HepG2 (cell line): ENCODE measurements around the gene ARPC1A. TPM values are rescaled to one million over a fixed set of nuclear protein-coding genes. Genes with fewer than 3 reads are reported as not detected.

Source experiments
- AHDC1 ChIP-seq: sonication (generic); formaldehyde crosslinking; IDR thresholded peaks from 2 replicates; pipeline ENCODE4 v1.5.1; 2020; ENCODE audit warnings: mild to moderate bottlenecking, missing genetic modification reagents, borderline replicate concordance
- BORCS8-MEF2B ChIP-seq: sonication (generic); formaldehyde crosslinking; IDR thresholded peaks from 2 replicates; pipeline ENCODE4 v1.8.0; 2022; ENCODE audit warnings: mild to moderate bottlenecking, missing genetic modification reagents
- CENPBD1 ChIP-seq: sonication (generic); formaldehyde crosslinking; IDR thresholded peaks from 2 replicates; pipeline ENCODE4 v1.8.0; 2022; ENCODE audit warnings: missing genetic modification reagents, low read depth, mild to moderate bottlenecking, borderline replicate concordance
- FOXP4 ChIP-seq: sonication (generic); formaldehyde crosslinking; IDR thresholded peaks from 2 replicates; pipeline ENCODE4 v1.4.0; 2020; ENCODE audit warnings: missing genetic modification reagents
- GABPB1 ChIP-seq: IDR thresholded peaks from 2 replicates; pipeline ENCODE4 v1.6.1; 2016; ENCODE audit warnings: mild to moderate bottlenecking, missing genetic modification reagents, moderate library complexity, missing compliant biosample characterization
- MATR3 ChIP-seq: sonication (generic); formaldehyde crosslinking; IDR thresholded peaks from 2 replicates; pipeline ENCODE4 v1.4.0; 2020; ENCODE audit warnings: missing genetic modification reagents
- MEF2D ChIP-seq: sonication (generic); formaldehyde crosslinking; IDR thresholded peaks from 2 replicates; pipeline ENCODE4 v1.5.1; 2020; ENCODE audit warnings: mild to moderate bottlenecking, missing genetic modification reagents
- MXD4 ChIP-seq: IDR thresholded peaks from 2 replicates; pipeline ENCODE4 v1.6.1; 2016; ENCODE audit warnings: mild to moderate bottlenecking, missing biosample characterization, missing genetic modification reagents
- NCOA2 ChIP-seq: sonication (generic); formaldehyde crosslinking; IDR thresholded peaks from 2 replicates; pipeline ENCODE4 v1.8.0; 2022; ENCODE audit warnings: inconsistent platforms
- NKX3-1 ChIP-seq: sonication (generic); formaldehyde crosslinking; IDR thresholded peaks from 2 replicates; pipeline ENCODE4 v1.5.0; 2020; ENCODE audit warnings: missing genetic modification reagents
- PAX8 ChIP-seq: sonication (generic); formaldehyde crosslinking; IDR thresholded peaks from 2 replicates; pipeline ENCODE4 v1.8.0; 2022; ENCODE audit warnings: mild to moderate bottlenecking, missing genetic modification reagents, borderline replicate concordance
- PCBP2 ChIP-seq: fragments of 200-400 bp; formaldehyde crosslinking; optimal IDR thresholded peaks from 2 replicates; pipeline ENCODE3; 2018; ENCODE audit warnings: low read length, low read depth; ENCODE audit not compliant: poor library complexity, severe bottlenecking
- RBM22 ChIP-seq: fragments of 200-400 bp; formaldehyde crosslinking; optimal IDR thresholded peaks from 2 replicates; pipeline ENCODE3; 2017; ENCODE audit warnings: mild to moderate bottlenecking, low read length, moderate library complexity
- SAP130 ChIP-seq: IDR thresholded peaks from 2 replicates; pipeline ENCODE4 v1.6.1; 2016; ENCODE audit warnings: low read depth
- TGIF2 ChIP-seq: IDR thresholded peaks from 2 replicates; pipeline ENCODE4 v1.6.1; 2016; ENCODE audit warnings: control low read depth, missing compliant biosample characterization
- XRCC5 ChIP-seq: fragments of 200-400 bp; formaldehyde crosslinking; optimal IDR thresholded peaks from 2 replicates; pipeline ENCODE3; 2017; ENCODE audit warnings: mild to moderate bottlenecking, low read length
- YY1 ChIP-seq: IDR thresholded peaks from 2 replicates; pipeline ENCODE4 v1.6.1; 2011; ENCODE audit warnings: low read length, low read depth, moderate library complexity, mild to moderate bottlenecking; ENCODE audit not compliant: insufficient read depth, insufficient replicate concordance
- ZC3H4 ChIP-seq: sonication (generic); formaldehyde crosslinking; IDR thresholded peaks from 2 replicates; pipeline ENCODE4 v1.4.0; 2020; ENCODE audit warnings: missing genetic modification reagents, borderline replicate concordance
- ZNF503 ChIP-seq: sonication (generic); formaldehyde crosslinking; IDR thresholded peaks from 2 replicates; pipeline ENCODE4 v1.4.0; 2020; ENCODE audit warnings: missing genetic modification reagents
- ZNF546 ChIP-seq: sonication (generic); formaldehyde crosslinking; conservative IDR thresholded peaks from 2 replicates; pipeline ENCODE4 v1.8.1; 2023; ENCODE audit warnings: mild to moderate bottlenecking, missing genetic modification reagents
- ZNF883 ChIP-seq: sonication (generic); formaldehyde crosslinking; IDR thresholded peaks from 2 replicates; pipeline ENCODE4 v1.5.1; 2020; ENCODE audit warnings: mild to moderate bottlenecking, missing genetic modification reagents; ENCODE audit errors: not compliant biosample characterization
- polyA plus RNA-seq, 8 experiments: library from polyadenylated mRNA; depleted of rRNA in 3 of 8; stranded (reverse) in 7 of 8; unstranded in 1 of 8; fragments of >200 nt; fragmentation: Illumina TruSeq in 4 of 8; extraction: Trizol in 4 of 8; gene quantifications; 2 replicates each; pipeline versions ENCODE4 v1.2.1 to v1.2.3, GENCODE V29; 2011 to 2016; ENCODE audit warnings: low read depth in 4 of 8, missing spikeins in 1 of 8, mixed read lengths in 1 of 8; ENCODE audit not compliant: insufficient read depth in 1 of 8
- total RNA-seq, 5 experiments: library from RNA; depleted of rRNA; stranded (reverse); fragments of >200 nt; fragmentation: Illumina TruSeq; extraction: Trizol; gene quantifications; 2 replicates each; pipeline ENCODE4 v1.2.3, GENCODE V29; 2016; ENCODE audit warnings: low read depth in 1 of 5

The ARPC1A gene
- total and polyA plus RNA-seq, 2 of the 13 experiments (the other 11 are each of a cell fraction or from before 2014, with no cell fraction given) = 44.3 to 88.5 TPM

GRCh38 chr7:99375070-99375807 is 49.5 kb downstream of the ARPC1A start (continued):
- no peak for TF ChIP-seq TGIF2
- TF ChIP-seq FOXP4 (CRISPR knock-in tag) = no peak
- TF ChIP-seq ZNF546 (CRISPR knock-in tag) = no peak
- TF ChIP-seq NCOA2 (CRISPR knock-in tag) = no peak
- TF ChIP-seq ZNF883 (CRISPR knock-in tag) = no peak
- TF ChIP-seq GABPB1 (CRISPR knock-in tag) = peak; percentile 81; the same call in 1 of the 2 replicates
- peak; percentile 22 for TF ChIP-seq YY1
- TF ChIP-seq CENPBD1 (CRISPR knock-in tag) = no peak
- peak; percentile 88 for TF ChIP-seq SAP130
- no peak for TF ChIP-seq MXD4 (CRISPR knock-in tag)
- no peak for TF ChIP-seq MEF2D
- TF ChIP-seq BORCS8-MEF2B (CRISPR knock-in tag) = no peak
- no peak for TF ChIP-seq ZNF503 (CRISPR knock-in tag)
- TF ChIP-seq ZC3H4 = no peak
- no peak for TF ChIP-seq AHDC1 (CRISPR knock-in tag)
- no peak for TF ChIP-seq MATR3
- TF ChIP-seq RBM22 = no peak
- no peak for TF ChIP-seq NKX3-1 (CRISPR knock-in tag)
- no peak for TF ChIP-seq PCBP2
- TF ChIP-seq PAX8 (CRISPR knock-in tag) = no peak
- TF ChIP-seq XRCC5 = no peak
